ENCODE results near the gene SHISA3. TPM values are rescaled to one million over a fixed set of nuclear protein-coding genes. Genes with fewer than 3 reads are reported as not detected.

SHISA3 gene
- total RNA-seq, 1 donor, result not detected

GRCh38 chr4:42417550-42417949 is 20.3 kb downstream of the SHISA3 start:
- no peak for DNase-seq (ENCODE audit: insufficient read length, low spot score, missing footprints)
- Histone ChIP-seq H3K27me3 (ENCODE audit: insufficient read depth, low read length) (no peaks in the 10 kb centered on the region), H3K27ac (ENCODE audit: low read depth, low read length) (no peak overlapping the region)

GRCh38 chr4:42420140-42420539 is 22.9 kb downstream of the SHISA3 start:
- H3K36me3 ChIP-seq (ENCODE audit: insufficient read depth, low read length), result no peaks in the 10 kb centered on the region
- H3K9me3 ChIP-seq (ENCODE audit: low read depth, low read length), result no peaks in the 10 kb centered on the region
- DNase-seq (ENCODE audit: insufficient read length, low spot score, missing footprints), result no peak
- TF ChIP-seq CTCF (IDR thresholded peaks at IDR 0.05; ENCODE audit: extremely low read depth, low read depth, low read length), result no peak
- H3K4me2 ChIP-seq (ENCODE audit: insufficient read depth, low read length), result no peak overlapping the region
- H3K4me1 ChIP-seq (ENCODE audit: insufficient read depth, low read length), result no peaks in the 10 kb centered on the region
- no peak overlapping the region for H3K27ac ChIP-seq (ENCODE audit: low read depth, low read length)
- H3K79me2 ChIP-seq (ENCODE audit: insufficient read depth, low read length), result no peaks in the 10 kb centered on the region
- H3K27me3 ChIP-seq (ENCODE audit: insufficient read depth, low read length), result no peaks in the 10 kb centered on the region
- no peak overlapping the region for H2AFZ ChIP-seq (ENCODE audit: low read length)
- H3K4me3 ChIP-seq (ENCODE audit: insufficient read depth, low read length), result no peak overlapping the region
- no peaks in the 10 kb centered on the region for H4K20me1 ChIP-seq (ENCODE audit: insufficient read depth, low read length)

More at GRCh38 chr4:42417550-42417949, 20.3 kb downstream of the SHISA3 start:
- TF ChIP-seq CTCF (IDR thresholded peaks at IDR 0.05; ENCODE audit: extremely low read depth, low read depth, low read length), result no peak
- no peaks in the 10 kb centered on the region for H3K36me3 ChIP-seq (ENCODE audit: insufficient read depth, low read length)
- H3K4me2 ChIP-seq (ENCODE audit: insufficient read depth, low read length), result no peak overlapping the region
- H2AFZ ChIP-seq (ENCODE audit: low read length), result no peak overlapping the region
- H4K20me1 ChIP-seq (ENCODE audit: insufficient read depth, low read length), result no peaks in the 10 kb centered on the region
- no peaks in the 10 kb centered on the region for H3K79me2 ChIP-seq (ENCODE audit: insufficient read depth, low read length)
- no peaks in the 10 kb centered on the region for H3K9me3 ChIP-seq (ENCODE audit: low read depth, low read length)
- H3K4me3 ChIP-seq (ENCODE audit: insufficient read depth, low read length), result no peak overlapping the region
- H3K4me1 ChIP-seq (ENCODE audit: insufficient read depth, low read length), result no peaks in the 10 kb centered on the region

- H3K9me3 ChIP-seq (ENCODE audit: low read depth, low read length), result no peaks in the 10 kb centered on the region
- H4K20me1 ChIP-seq (ENCODE audit: insufficient read depth, low read length), result no peaks in the 10 kb centered on the region
- no peak overlapping the region for H2AFZ ChIP-seq (ENCODE audit: low read length)
- H3K36me3 ChIP-seq (ENCODE audit: insufficient read depth, low read length), result no peaks in the 10 kb centered on the region
- H3K27me3 ChIP-seq (ENCODE audit: insufficient read depth, low read length), result no peaks in the 10 kb centered on the region
- H3K27ac ChIP-seq (ENCODE audit: low read depth, low read length), result no peak overlapping the region
- H3K4me3 ChIP-seq (ENCODE audit: insufficient read depth, low read length), result no peak overlapping the region
- H3K4me1 ChIP-seq (ENCODE audit: insufficient read depth, low read length), result no peaks in the 10 kb centered on the region
- no peaks in the 10 kb centered on the region for H3K79me2 ChIP-seq (ENCODE audit: insufficient read depth, low read length)
- no peak for DNase-seq (ENCODE audit: insufficient read length, low spot score, missing footprints)
- TF ChIP-seq CTCF (IDR thresholded peaks at IDR 0.05; ENCODE audit: extremely low read depth, low read depth, low read length), result no peak
- H3K4me2 ChIP-seq (ENCODE audit: insufficient read depth, low read length), result no peak overlapping the region
Measured at GRCh38 chr4:42425146-42426065, 28.1 kb downstream of the SHISA3 start.

GRCh38 chr4:42428036-42428435 is 30.7 kb downstream of the SHISA3 start:
- no peak overlapping the region for H3K27ac ChIP-seq (ENCODE audit: low read depth, low read length)
- no peak for TF ChIP-seq CTCF (IDR thresholded peaks at IDR 0.05; ENCODE audit: extremely low read depth, low read depth, low read length)
- no peaks in the 10 kb centered on the region for H3K27me3 ChIP-seq (ENCODE audit: insufficient read depth, low read length)
- no peak overlapping the region for H2AFZ ChIP-seq (ENCODE audit: low read length)
- no peaks in the 10 kb centered on the region for H4K20me1 ChIP-seq (ENCODE audit: insufficient read depth, low read length)
- no peak for DNase-seq (ENCODE audit: insufficient read length, low spot score, missing footprints)
- H3K4me1 ChIP-seq (ENCODE audit: insufficient read depth, low read length), result no peaks in the 10 kb centered on the region
- no peaks in the 10 kb centered on the region for H3K9me3 ChIP-seq (ENCODE audit: low read depth, low read length)
- no peak overlapping the region for H3K4me2 ChIP-seq (ENCODE audit: insufficient read depth, low read length)
- no peaks in the 10 kb centered on the region for H3K36me3 ChIP-seq (ENCODE audit: insufficient read depth, low read length)
- no peak overlapping the region for H3K4me3 ChIP-seq (ENCODE audit: insufficient read depth, low read length)
- no peaks in the 10 kb centered on the region for H3K79me2 ChIP-seq (ENCODE audit: insufficient read depth, low read length)
